MCF 10A (cell line): Measurements from ENCODE around the gene KCNAB3. TPM values are rescaled to one million over a fixed set of nuclear protein-coding genes. Genes with fewer than 3 reads are reported as not detected.

Experiments
- BruUV-seq: library from RNA; stranded (reverse); fragments of 400-500 nt; replicated peaks from 2 replicates; lab custom pipeline; 2021; lab: Mats Ljungman, UMichigan
- CTCF ChIA-PET: fragments of 300-600 bp; sonication (Branson Sonifier 250); formaldehyde crosslinking; extraction: SDS; loops from one replicate; lab custom pipeline; 2021; ENCODE audit warnings: antibody characterized with exemption, inconsistent platforms; lab: Yijun Ruan, JAX
- POLR2A ChIA-PET: fragments of 300-600, 350-650 bp; sonication (Branson Sonifier 250); formaldehyde crosslinking; extraction: SDS; loops from one replicate; lab custom pipeline; 2020; ENCODE audit warnings: antibody characterized with exemption, inconsistent platforms; lab: Yijun Ruan, JAX
- DNase-seq: peaks from one replicate; pipeline ENCODE4 v3.0.0-alpha.2; 2018; ENCODE audit not compliant: unreplicated experiment
- H3K27ac Mint-ChIP-seq: one replicate; pipeline ENCODE4 v1.8.0; 2022; ENCODE audit warnings: mild to moderate bottlenecking, low read depth, mixed read lengths; ENCODE audit not compliant: unreplicated experiment
- H3K27me3 Mint-ChIP-seq: one replicate; pipeline ENCODE4 v1.8.0; 2022; ENCODE audit warnings: mixed read lengths; ENCODE audit not compliant: insufficient read depth, unreplicated experiment
- H3K36me3 Mint-ChIP-seq: one replicate; pipeline ENCODE4 v1.8.0; 2022; ENCODE audit warnings: mild to moderate bottlenecking, moderate library complexity, mixed read lengths; ENCODE audit not compliant: insufficient read depth, unreplicated experiment
- H3K4me1 Mint-ChIP-seq: one replicate; pipeline ENCODE4 v1.8.0; 2022; ENCODE audit warnings: mixed read lengths; ENCODE audit not compliant: insufficient read depth, unreplicated experiment
- H3K4me3 Mint-ChIP-seq: one replicate; pipeline ENCODE4 v1.8.0; 2022; ENCODE audit warnings: mild to moderate bottlenecking, moderate library complexity, mixed read lengths; ENCODE audit not compliant: unreplicated experiment
- H3K9me3 Mint-ChIP-seq: one replicate; pipeline ENCODE4 v1.8.0; 2022; ENCODE audit warnings: mixed read lengths; ENCODE audit not compliant: unreplicated experiment
- intact Hi-C: fragments of 100-400 bp; cut with micrococcal nuclease; formaldehyde crosslinking; loops from 2 replicates; pipeline ENCODE4 v1.14.1; 2022
- total RNA-seq: library from RNA; stranded (reverse); gene quantifications from 2 replicates; pipeline ENCODE4 v1.2.3, GENCODE V29; 2022
- TF ChIP-seq, protein P1 (sequence below): fragments of 200-600 bp; IDR thresholded peaks from one replicate; pipeline ENCODE4 v1.8.0; 2022; ENCODE audit warnings: antibody characterized with exemption, mild to moderate bottlenecking; ENCODE audit not compliant: unreplicated experiment

KCNAB3 gene
- total RNA-seq, 1 experiment from 2014 or later = 4.2 TPM

DNA sequence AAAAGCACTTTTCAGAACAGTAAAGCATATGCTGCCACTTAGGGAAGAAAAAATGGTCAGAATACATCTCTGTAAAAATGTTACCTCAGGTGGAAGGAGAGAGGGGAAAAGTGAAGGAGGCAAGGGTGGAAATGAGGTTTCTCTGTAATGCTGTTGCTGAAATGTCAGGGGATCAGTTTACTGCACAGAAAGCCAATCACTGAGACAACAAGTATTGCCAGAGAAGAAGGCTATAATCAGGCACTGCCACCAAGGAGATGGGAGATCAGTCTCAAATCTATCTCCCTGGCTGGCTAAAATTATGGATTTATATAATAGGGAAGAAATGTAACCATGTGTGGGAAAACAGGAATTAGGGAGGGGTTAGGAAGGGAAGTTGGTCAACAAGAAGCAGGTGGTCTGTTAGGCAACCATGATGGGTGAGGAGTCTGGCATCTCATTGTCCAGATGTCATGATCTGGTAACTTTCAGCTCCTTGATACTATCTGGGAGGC is 45.0 kb upstream of the KCNAB3 start:
- TF ChIP-seq, protein P1, sequence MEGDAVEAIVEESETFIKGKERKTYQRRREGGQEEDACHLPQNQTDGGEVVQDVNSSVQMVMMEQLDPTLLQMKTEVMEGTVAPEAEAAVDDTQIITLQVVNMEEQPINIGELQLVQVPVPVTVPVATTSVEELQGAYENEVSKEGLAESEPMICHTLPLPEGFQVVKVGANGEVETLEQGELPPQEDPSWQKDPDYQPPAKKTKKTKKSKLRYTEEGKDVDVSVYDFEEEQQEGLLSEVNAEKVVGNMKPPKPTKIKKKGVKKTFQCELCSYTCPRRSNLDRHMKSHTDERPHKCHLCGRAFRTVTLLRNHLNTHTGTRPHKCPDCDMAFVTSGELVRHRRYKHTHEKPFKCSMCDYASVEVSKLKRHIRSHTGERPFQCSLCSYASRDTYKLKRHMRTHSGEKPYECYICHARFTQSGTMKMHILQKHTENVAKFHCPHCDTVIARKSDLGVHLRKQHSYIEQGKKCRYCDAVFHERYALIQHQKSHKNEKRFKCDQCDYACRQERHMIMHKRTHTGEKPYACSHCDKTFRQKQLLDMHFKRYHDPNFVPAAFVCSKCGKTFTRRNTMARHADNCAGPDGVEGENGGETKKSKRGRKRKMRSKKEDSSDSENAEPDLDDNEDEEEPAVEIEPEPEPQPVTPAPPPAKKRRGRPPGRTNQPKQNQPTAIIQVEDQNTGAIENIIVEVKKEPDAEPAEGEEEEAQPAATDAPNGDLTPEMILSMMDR = no peak
- peaks cover 6% of the 10 kb centered on the region for H3K36me3 Mint-ChIP-seq
- H3K4me1 Mint-ChIP-seq = no peaks in the 10 kb centered on the region
- no TSS peak for BruUV-seq
- CTCF ChIA-PET = interaction anchor here (0.7 kb wide), 2 partner anchors 24 to 39 kb away, joined by 3 read pairs; no protein-coding TSS in a partner anchor
- POLR2A ChIA-PET = no interaction called here
- intact Hi-C loops = no loop called here
- H3K27me3 Mint-ChIP-seq = no peaks in the 10 kb centered on the region
- peaks cover 16% of the 10 kb centered on the region for H3K9me3 Mint-ChIP-seq
- no peak overlapping the region for H3K4me3 Mint-ChIP-seq
- no peak overlapping the region for H3K27ac Mint-ChIP-seq
- no peak for DNase-seq

DNA sequence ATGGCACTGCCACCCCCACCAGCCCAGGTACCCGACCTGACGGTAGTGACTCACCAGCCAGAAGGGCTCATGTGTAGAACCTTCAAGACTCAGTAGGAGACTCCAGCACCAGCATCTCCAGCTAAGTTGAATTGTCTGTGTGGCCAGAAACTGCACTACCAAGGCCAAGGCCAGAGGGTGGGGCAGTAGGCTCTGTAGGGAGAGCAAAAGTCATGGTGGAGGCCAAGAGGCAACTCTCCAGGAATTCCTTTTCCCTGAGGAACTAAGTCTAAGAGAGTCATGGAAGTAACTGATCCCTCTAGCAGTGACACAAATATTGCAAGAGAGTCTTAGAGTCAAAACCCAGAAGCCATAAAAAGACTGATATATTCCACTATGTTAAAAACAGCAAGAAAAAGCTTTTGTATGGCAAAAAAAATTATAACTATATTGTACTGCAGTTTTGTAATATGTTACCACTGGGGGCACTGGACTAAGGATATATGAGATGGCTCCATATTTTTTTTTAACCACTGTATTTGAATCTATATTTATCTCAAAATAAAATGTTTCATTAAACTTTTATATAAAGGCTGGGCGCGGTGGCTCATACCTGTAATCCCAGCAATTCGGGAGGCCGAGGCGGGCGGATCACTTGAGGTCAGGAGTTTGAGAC is 42.6 kb upstream of the KCNAB3 start:
- intact Hi-C loops = no loop called here
- BruUV-seq = no TSS peak
- Mint-ChIP-seq H3K36me3 (no peaks in the 10 kb centered on the region), H3K27ac (no peak overlapping the region), H3K9me3 (peaks cover 16% of the 10 kb centered on the region), H3K27me3 (no peaks in the 10 kb centered on the region), H3K4me1 (no peaks in the 10 kb centered on the region), H3K4me3 (no peak overlapping the region)
- ChIA-PET CTCF (interaction anchor here (0.6 to 1.9 kb wide), 11 partner anchors 10 to 590 kb away, joined by 3 to 7 read pairs (median 5); no protein-coding TSS in a partner anchor), POLR2A (interaction anchor here (0.9 to 1.3 kb wide), 3 partner anchors 16 to 56 kb away, joined by 3 to 5 read pairs (median 3); partner anchors contain the start of gene RNF227)
- DNase-seq = no peak
- TF ChIP-seq, protein P1 = no peak

DNA sequence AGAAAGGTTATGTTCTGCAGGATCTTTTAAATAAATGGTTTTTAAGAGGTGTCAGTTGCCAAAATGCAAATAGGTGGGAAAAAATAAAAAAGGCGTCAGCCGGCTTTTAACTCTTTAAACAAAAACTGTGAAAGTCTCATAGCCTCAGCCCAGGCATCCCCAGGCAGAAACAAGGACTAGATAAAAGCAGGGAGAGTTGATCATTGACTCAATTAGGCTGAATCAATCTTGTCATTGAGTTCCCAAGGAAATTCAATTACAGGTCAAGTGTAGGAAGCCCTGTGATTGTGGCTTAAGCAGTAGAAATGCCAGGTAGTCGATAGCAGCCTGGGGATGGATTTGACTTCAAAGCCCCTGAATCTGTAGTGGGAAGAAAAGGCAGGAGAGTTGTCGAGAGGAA is 42.0 kb upstream of the KCNAB3 start:
- intact Hi-C loops = no loop called here
- no peak for DNase-seq
- H3K27me3 Mint-ChIP-seq = no peaks in the 10 kb centered on the region
- H3K27ac Mint-ChIP-seq = no peak overlapping the region
- peaks cover 16% of the 10 kb centered on the region for H3K9me3 Mint-ChIP-seq
- no peaks in the 10 kb centered on the region for H3K4me1 Mint-ChIP-seq
- BruUV-seq = no TSS peak
- no peaks in the 10 kb centered on the region for H3K36me3 Mint-ChIP-seq
- CTCF ChIA-PET = interaction anchor here (0.6 to 1.9 kb wide), 6 partner anchors 19 to 228 kb away, joined by 3 to 5 read pairs (median 3); no protein-coding TSS in a partner anchor
- H3K4me3 Mint-ChIP-seq = no peak overlapping the region
- TF ChIP-seq, protein P1 = no peak
- POLR2A ChIA-PET = interaction anchor here (0.6 kb wide), 1 partner anchor 138 kb away, joined by 3 read pairs; no protein-coding TSS in a partner anchor

DNA sequence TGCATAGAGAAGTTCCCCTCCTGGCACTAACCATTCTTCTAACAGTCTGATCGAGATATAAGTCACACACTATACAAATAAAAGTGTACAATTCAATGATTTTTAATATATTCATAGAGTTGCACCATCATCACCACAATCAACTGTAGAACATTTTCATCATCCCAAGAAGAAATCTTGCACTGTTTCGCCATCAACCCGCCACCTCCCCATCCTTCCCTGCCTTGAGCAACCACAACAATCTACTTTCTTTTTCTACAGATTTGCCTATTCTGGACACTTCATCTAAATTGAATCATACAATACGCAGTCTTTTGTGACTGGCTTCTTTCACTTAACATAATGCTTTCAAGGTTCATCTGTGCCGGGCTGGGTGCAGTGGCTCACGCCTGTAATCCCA is 39.8 kb upstream of the KCNAB3 start:
- H3K4me1 Mint-ChIP-seq = no peaks in the 10 kb centered on the region
- no peak overlapping the region for H3K4me3 Mint-ChIP-seq
- TF ChIP-seq, protein P1 = no peak
- H3K27me3 Mint-ChIP-seq = no peaks in the 10 kb centered on the region
- BruUV-seq = no TSS peak
- no peaks in the 10 kb centered on the region for H3K36me3 Mint-ChIP-seq
- CTCF ChIA-PET = interaction anchor here (1.0 kb wide), 1 partner anchor 20 kb away, joined by 4 read pairs; no protein-coding TSS in a partner anchor
- DNase-seq = peak; percentile 38
- no peak overlapping the region for H3K27ac Mint-ChIP-seq
- intact Hi-C loops = no loop called here
- peaks cover 3% of the 10 kb centered on the region for H3K9me3 Mint-ChIP-seq
- POLR2A ChIA-PET = no interaction called here
